HepG2 (cell line): ENCODE measurements around the gene PDILT. TPM values are rescaled to one million over a fixed set of nuclear protein-coding genes. Genes with fewer than 3 reads are reported as not detected.

Experiments
- CREB1 ChIP-seq, 2 experiments: fragments of 450-650 bp in 1 of 2; IDR thresholded peaks; 2 replicates each; pipeline ENCODE4 v1.6.1; 2016 to 2017; ENCODE audit warnings: control low read depth in 1 of 2, mild to moderate bottlenecking in 1 of 2, missing compliant biosample characterization in 1 of 2, missing genetic modification characterization in 1 of 2
- HNF1A ChIP-seq, 2 experiments: sonication (generic) in 1 of 2; formaldehyde crosslinking in 1 of 2; IDR thresholded peaks; 2 replicates each; pipeline versions ENCODE4 v1.4.0 to v1.6.1; 2016 to 2020; ENCODE audit warnings: borderline replicate concordance in 1 of 2, low read depth in 1 of 2, mild to moderate bottlenecking in 1 of 2, missing genetic modification reagents in 1 of 2
- MBNL3 ChIP-seq: fragments of 250-450 bp; sonication (Bioruptor Pico); conservative IDR thresholded peaks from 2 replicates; pipeline ENCODE4 v1.8.0; 2022; ENCODE audit warnings: mild to moderate bottlenecking, inconsistent platforms
- NBN ChIP-seq: fragments of 450-650 bp; conservative IDR thresholded peaks from 2 replicates; pipeline ENCODE4 v1.6.1; 2017
- SNAI1 ChIP-seq: sonication (generic); formaldehyde crosslinking; IDR thresholded peaks from 2 replicates; pipeline ENCODE4 v1.5.0; 2020; ENCODE audit warnings: mild to moderate bottlenecking, missing genetic modification reagents, borderline replicate concordance
- SP1 ChIP-seq, 2 experiments: fragments of 450-650 bp in 1 of 2; sonication (generic) in 1 of 2; formaldehyde crosslinking in 1 of 2; IDR thresholded peaks; 2 replicates each; pipeline versions ENCODE4 v1.4.0 to v1.6.1; 2016 to 2020; ENCODE audit warnings: missing genetic modification reagents in 1 of 2
- TBP ChIP-seq: sonication (generic); formaldehyde crosslinking; IDR thresholded peaks from 2 replicates; pipeline ENCODE4 v1.5.0; 2020; ENCODE audit warnings: missing genetic modification reagents
- TCF12 ChIP-seq, 2 experiments: fragments of 450-650 bp in 1 of 2; sonication (generic) in 1 of 2; formaldehyde crosslinking in 1 of 2; IDR thresholded peaks; 2 replicates each; pipeline versions ENCODE4 v1.6.1 to v1.8.0; 2017 to 2022; ENCODE audit warnings: antibody characterized with exemption in 1 of 2, mild to moderate bottlenecking in 1 of 2, missing genetic modification reagents in 1 of 2, moderate library complexity in 1 of 2
- TFDP1 ChIP-seq: IDR thresholded peaks from 2 replicates; pipeline ENCODE4 v1.6.1; 2016; ENCODE audit warnings: missing compliant biosample characterization, missing genetic modification reagents, borderline replicate concordance
- THAP9 ChIP-seq: sonication (generic); formaldehyde crosslinking; IDR thresholded peaks from 2 replicates; pipeline ENCODE4; 2020; ENCODE audit warnings: missing genetic modification reagents, mild to moderate bottlenecking, borderline replicate concordance
- ZNF205 ChIP-seq: IDR thresholded peaks from 2 replicates; pipeline ENCODE4 v1.6.1; 2018; ENCODE audit warnings: missing biosample characterization, missing genetic modification reagents
- ZNF629 ChIP-seq: sonication (generic); formaldehyde crosslinking; conservative IDR thresholded peaks from 2 replicates; pipeline ENCODE4 v1.5.0; 2020; ENCODE audit warnings: missing genetic modification reagents
- ZSCAN21 ChIP-seq: sonication (generic); formaldehyde crosslinking; IDR thresholded peaks from 2 replicates; pipeline ENCODE4 v1.8.0; 2022; ENCODE audit warnings: mild to moderate bottlenecking, missing genetic modification reagents, moderate library complexity, borderline replicate concordance
- polyA plus RNA-seq, 8 experiments: library from polyadenylated mRNA; depleted of rRNA in 3 of 8; stranded (reverse) in 7 of 8; unstranded in 1 of 8; fragments of >200 nt; fragmentation: Illumina TruSeq in 4 of 8; extraction: Trizol in 4 of 8; gene quantifications; 2 replicates each; pipeline versions ENCODE4 v1.2.1 to v1.2.3, GENCODE V29; 2011 to 2016; ENCODE audit warnings: low read depth in 4 of 8, missing spikeins in 1 of 8, mixed read lengths in 1 of 8; ENCODE audit not compliant: insufficient read depth in 1 of 8
- total RNA-seq, 5 experiments: library from RNA; depleted of rRNA; stranded (reverse); fragments of >200 nt; fragmentation: Illumina TruSeq; extraction: Trizol; gene quantifications; 2 replicates each; pipeline ENCODE4 v1.2.3, GENCODE V29; 2016; ENCODE audit warnings: low read depth in 1 of 5
- TF ChIP-seq, protein P1 (sequence below): sonication (generic); IDR thresholded peaks from 2 replicates; pipeline ENCODE4 v1.6.1; 2016; ENCODE audit warnings: low read depth, borderline replicate concordance
- TF ChIP-seq, protein P2 (sequence below): sonication (generic); formaldehyde crosslinking; IDR thresholded peaks from 2 replicates; pipeline ENCODE4 v1.4.0; 2020; ENCODE audit warnings: missing genetic modification reagents

PDILT gene
- total and polyA plus RNA-seq, 2 of the 13 experiments (the other 11 are each of a cell fraction or from before 2014, with no cell fraction given), result not detected

GRCh38 chr16:20424129-20424866, 19.8 kb upstream of the PDILT start (continued):
- 0 out of 2 replicates have a peak, but pooled peaks have one; percentile 10 for TF ChIP-seq ZNF629 (CRISPR knock-in tag)
- TF ChIP-seq TBP (CRISPR knock-in tag), result peak; percentile 84; the same call in 1 of the 2 replicates
- no peak for TF ChIP-seq TCF12 (IDR thresholded peaks at IDR 0.05)
- TF ChIP-seq TCF12 (CRISPR knock-in tag; IDR thresholded peaks at IDR 0.05), result 0 out of 2 replicates have a peak, but pooled peaks have one; percentile 35
- TF ChIP-seq, protein P1, sequence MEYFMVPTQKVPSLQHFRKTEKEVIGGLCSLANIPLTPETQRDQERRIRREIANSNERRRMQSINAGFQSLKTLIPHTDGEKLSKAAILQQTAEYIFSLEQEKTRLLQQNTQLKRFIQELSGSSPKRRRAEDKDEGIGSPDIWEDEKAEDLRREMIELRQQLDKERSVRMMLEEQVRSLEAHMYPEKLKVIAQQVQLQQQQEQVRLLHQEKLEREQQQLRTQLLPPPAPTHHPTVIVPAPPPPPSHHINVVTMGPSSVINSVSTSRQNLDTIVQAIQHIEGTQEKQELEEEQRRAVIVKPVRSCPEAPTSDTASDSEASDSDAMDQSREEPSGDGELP, result peak; percentile 78; the same call in 1 of the 2 replicates
- no peak for TF ChIP-seq NBN
- peak; percentile 62; the same call in 1 of the 2 replicates for TF ChIP-seq ZNF205 (CRISPR knock-in tag)
- TF ChIP-seq THAP9, result no peak
- TF ChIP-seq SP1 (IDR thresholded peaks at IDR 0.05), result no peak
- 0 out of 2 replicates have a peak, but pooled peaks have one; percentile 30 for TF ChIP-seq SP1 (CRISPR knock-in tag; IDR thresholded peaks at IDR 0.05)
- TF ChIP-seq TFDP1 (CRISPR knock-in tag), result no peak
- peak; percentile 83 for TF ChIP-seq HNF1A (IDR thresholded peaks at IDR 0.05; ENCODE audit: low read depth)
- TF ChIP-seq HNF1A (CRISPR knock-in tag; IDR thresholded peaks at IDR 0.05; ENCODE audit: borderline replicate concordance), result peak; percentile 94
- TF ChIP-seq MBNL3 (CRISPR knock-in tag), result no peak
- TF ChIP-seq ZSCAN21 (CRISPR knock-in tag), result 0 out of 2 replicates have a peak, but pooled peaks have one; percentile 37
- TF ChIP-seq, protein P2, sequence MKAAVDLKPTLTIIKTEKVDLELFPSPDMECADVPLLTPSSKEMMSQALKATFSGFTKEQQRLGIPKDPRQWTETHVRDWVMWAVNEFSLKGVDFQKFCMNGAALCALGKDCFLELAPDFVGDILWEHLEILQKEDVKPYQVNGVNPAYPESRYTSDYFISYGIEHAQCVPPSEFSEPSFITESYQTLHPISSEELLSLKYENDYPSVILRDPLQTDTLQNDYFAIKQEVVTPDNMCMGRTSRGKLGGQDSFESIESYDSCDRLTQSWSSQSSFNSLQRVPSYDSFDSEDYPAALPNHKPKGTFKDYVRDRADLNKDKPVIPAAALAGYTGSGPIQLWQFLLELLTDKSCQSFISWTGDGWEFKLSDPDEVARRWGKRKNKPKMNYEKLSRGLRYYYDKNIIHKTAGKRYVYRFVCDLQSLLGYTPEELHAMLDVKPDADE (CRISPR knock-in tag), result no peak
- TF ChIP-seq CREB1 (IDR thresholded peaks at IDR 0.05), result peak; percentile 5; the same call in 1 of the 2 replicates
- peak; percentile 59; the same call in 1 of the 2 replicates for TF ChIP-seq CREB1 (CRISPR knock-in tag; IDR thresholded peaks at IDR 0.05)
- TF ChIP-seq SNAI1 (CRISPR knock-in tag), result no peak
